Breast epithelium (tissue), 4 donors: ENCODE results near the gene THRSP. TPM values are rescaled to one million over a fixed set of nuclear protein-coding genes. Genes with fewer than 3 reads are reported as not detected.
A peak's percentile ranks its signal among the peaks of the same experiment; 100 is the strongest.

Experiments used
- DNase-seq, 2 donors: peaks; one replicate each; pipeline ENCODE4 v3.0.0-alpha.2; 2019; ENCODE audit warnings: low spot score in 2 of 2
- H3K27ac ChIP-seq, 2 donors: fragments of 200-600 bp; sonication (generic) in 1 of 2; one replicate each; pipeline ENCODE4 v1.5.1; 2016 to 2019; ENCODE audit warnings: mild to moderate bottlenecking in 1 of 2
- H3K27me3 ChIP-seq, 2 donors: fragments of 200-600 bp; sonication (generic) in 1 of 2; one replicate each; pipeline versions ENCODE4 v1.5.1 to v1.6.0; 2017 to 2019; ENCODE audit warnings: control low read depth in 1 of 2, mild to moderate bottlenecking in 1 of 2
- H3K36me3 ChIP-seq: fragments of 200-600 bp; one replicate; pipeline ENCODE4 v1.5.1; 2019
- H3K4me1 ChIP-seq, 2 donors: fragments of 200-600 bp; sonication (generic); one replicate each; pipeline ENCODE4 v1.5.1; 2016 to 2019; ENCODE audit warnings: control low read depth in 1 of 2
- H3K4me3 ChIP-seq, 3 donors: fragments of 200-600 bp; sonication (generic); 1 replicate in 2 of 3; 2 replicates in 1 of 3; pipeline ENCODE4 v1.5.1; 2016 to 2019; ENCODE audit warnings: mild to moderate bottlenecking in 3 of 3, moderate library complexity in 2 of 3
- H3K9me3 ChIP-seq, 2 donors: fragments of 200-600 bp; sonication (generic) in 1 of 2; one replicate each; pipeline ENCODE4 v1.5.1; 2016 to 2019; ENCODE audit warnings: control low read depth in 1 of 2
- POLR2A ChIP-seq: fragments of 450-650 bp; IDR thresholded peaks from one replicate; pipeline ENCODE4 v1.6.1; 2016; ENCODE audit warnings: antibody characterized with exemption, mild to moderate bottlenecking, moderate library complexity
- POLR2AphosphoS5 ChIP-seq, 3 donors: sonication (generic); formaldehyde crosslinking; IDR thresholded peaks; one replicate each; pipeline ENCODE4 v1.6.1; 2017; ENCODE audit warnings: antibody characterized with exemption in 3 of 3
- intact Hi-C: fragments of 100-400 bp; cut with DNase I; formaldehyde crosslinking; loops from one replicate; pipeline ENCODE4 v1.15.1; 2023; ENCODE audit warnings: low total_unique reads
- total RNA-seq, 3 donors: library from RNA; depleted of rRNA; stranded (reverse); fragments of >200 nt; gene quantifications; one replicate each; pipeline ENCODE4 v1.1.0, GENCODE V29; 2016
- TF ChIP-seq, protein P1 (sequence below), 3 donors: fragments of 450-650 bp; IDR thresholded peaks; one replicate each; pipeline ENCODE4 v1.5.1; 2016 to 2017; ENCODE audit warnings: antibody characterized with exemption in 3 of 3, mild to moderate bottlenecking in 3 of 3, moderate library complexity in 3 of 3

Gene THRSP
- total RNA-seq, 3 donors from 2014 or later = 1.6 to 74.9 (median 5.7) TPM

DNA sequence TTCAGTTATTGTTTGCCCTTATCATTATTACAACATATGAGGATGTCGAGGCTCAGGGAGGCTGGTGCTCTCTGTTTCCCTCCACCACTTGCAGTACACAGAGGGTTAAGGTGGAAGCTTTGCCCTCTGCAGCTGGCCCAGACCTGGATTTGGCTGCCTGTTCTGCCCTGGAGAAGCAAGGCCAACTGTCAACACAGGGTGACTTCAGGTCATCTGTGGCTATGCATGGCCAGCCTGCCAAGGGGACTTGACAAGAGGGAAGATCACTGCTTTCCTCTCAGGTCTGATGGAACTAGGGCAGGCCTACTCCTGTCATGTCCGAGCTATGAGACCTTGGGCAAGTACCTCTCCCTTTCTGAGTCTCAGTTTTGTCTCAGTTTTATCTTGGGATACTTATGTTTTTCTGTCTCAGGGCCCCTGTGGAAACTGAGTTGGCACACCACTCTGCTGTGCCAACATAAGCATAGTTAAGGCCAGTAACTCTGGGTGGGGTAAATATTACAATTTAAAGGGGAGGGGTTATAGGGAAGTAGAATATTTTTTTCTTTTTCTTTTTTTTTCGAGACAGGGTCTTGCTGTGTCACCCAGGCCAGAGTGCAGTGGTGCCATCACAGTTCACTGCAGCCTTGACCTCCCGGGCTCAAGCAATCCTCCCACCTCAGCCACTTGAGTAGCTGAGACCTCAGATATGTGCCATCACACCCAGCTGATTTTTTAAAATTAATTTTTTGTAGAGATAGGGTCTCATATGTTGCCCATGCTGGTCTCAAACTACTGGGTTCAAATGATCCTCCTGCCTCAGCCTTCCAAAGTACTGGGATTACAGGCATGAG, 2.4 kb upstream of the THRSP start:
- no peaks in the 10 kb centered on the region for H3K9me3 ChIP-seq
- H3K27me3 ChIP-seq = no peaks in the 10 kb centered on the region
- no peaks in the 10 kb centered on the region for H3K36me3 ChIP-seq
- peak; percentile 57 to 70 for DNase-seq
- H3K27ac ChIP-seq = peak overlapping the region; percentile 76
- intact Hi-C loops = no loop called here
- no peak overlapping the region for H3K4me3 ChIP-seq
- TF ChIP-seq, protein P1, sequence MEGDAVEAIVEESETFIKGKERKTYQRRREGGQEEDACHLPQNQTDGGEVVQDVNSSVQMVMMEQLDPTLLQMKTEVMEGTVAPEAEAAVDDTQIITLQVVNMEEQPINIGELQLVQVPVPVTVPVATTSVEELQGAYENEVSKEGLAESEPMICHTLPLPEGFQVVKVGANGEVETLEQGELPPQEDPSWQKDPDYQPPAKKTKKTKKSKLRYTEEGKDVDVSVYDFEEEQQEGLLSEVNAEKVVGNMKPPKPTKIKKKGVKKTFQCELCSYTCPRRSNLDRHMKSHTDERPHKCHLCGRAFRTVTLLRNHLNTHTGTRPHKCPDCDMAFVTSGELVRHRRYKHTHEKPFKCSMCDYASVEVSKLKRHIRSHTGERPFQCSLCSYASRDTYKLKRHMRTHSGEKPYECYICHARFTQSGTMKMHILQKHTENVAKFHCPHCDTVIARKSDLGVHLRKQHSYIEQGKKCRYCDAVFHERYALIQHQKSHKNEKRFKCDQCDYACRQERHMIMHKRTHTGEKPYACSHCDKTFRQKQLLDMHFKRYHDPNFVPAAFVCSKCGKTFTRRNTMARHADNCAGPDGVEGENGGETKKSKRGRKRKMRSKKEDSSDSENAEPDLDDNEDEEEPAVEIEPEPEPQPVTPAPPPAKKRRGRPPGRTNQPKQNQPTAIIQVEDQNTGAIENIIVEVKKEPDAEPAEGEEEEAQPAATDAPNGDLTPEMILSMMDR (IDR thresholded peaks at IDR 0.05) = no peak
- TF ChIP-seq POLR2A (no peak), POLR2AphosphoS5 (IDR thresholded peaks at IDR 0.05) (no peak)
- peaks cover 0 to 12% of the 10 kb centered on the region in 2 donors for H3K4me1 ChIP-seq

DNA sequence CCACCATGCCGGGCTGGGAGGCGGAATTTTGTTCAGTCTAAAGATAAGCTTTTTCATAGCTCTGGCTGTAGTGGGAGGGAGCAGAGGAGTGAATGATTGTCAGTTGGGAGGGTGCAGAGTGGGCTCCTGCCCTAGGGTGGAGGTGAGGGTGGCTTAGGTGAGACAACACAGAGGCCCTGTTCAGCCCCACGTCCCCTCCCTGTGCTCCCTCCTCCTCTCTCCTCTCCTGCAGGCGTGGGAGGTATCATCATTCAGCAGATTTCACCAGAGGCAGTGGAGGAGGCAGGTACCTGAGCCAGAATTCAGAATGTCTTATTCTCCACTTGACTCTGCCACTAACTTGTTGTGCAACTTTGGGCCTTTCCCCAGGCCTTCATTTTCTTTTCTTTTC, 1.7 kb upstream of the THRSP start:
- TF ChIP-seq, protein P1 (IDR thresholded peaks at IDR 0.05) = no peak
- TF ChIP-seq POLR2A = no peak
- TF ChIP-seq POLR2AphosphoS5 (IDR thresholded peaks at IDR 0.05) = no peak
- H3K27ac ChIP-seq = peak overlapping the region; percentile 76

DNA sequence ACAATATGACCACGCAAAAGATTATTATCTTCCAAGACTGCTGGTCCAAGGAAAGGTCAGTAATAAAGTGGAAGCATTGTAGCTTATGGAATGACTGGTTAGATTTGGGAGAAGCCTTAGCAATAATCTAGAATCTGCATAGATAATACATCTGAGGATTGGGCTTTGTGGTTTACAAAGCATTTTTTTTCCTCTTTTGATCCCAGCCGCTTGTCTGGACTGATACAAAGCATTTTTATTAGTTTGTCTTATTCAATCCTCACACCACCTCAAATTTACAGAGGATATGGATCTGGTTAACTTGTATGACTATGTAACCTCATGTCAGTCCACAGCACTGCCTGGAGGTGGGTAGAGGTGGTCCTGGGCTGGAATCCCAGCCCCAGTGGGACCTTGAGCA, 990 bp upstream of the THRSP start:
- H3K4me1 ChIP-seq = peaks cover 0 to 12% of the 10 kb centered on the region in 2 donors
- H3K27me3 ChIP-seq = no peaks in the 10 kb centered on the region
- no peak for TF ChIP-seq POLR2A
- TF ChIP-seq, protein P1 (IDR thresholded peaks at IDR 0.05) = no peak
- TF ChIP-seq POLR2AphosphoS5 (IDR thresholded peaks at IDR 0.05) = no peak
- H3K36me3 ChIP-seq = no peaks in the 10 kb centered on the region
- H3K4me3 ChIP-seq = no peak overlapping the region
- no peak for DNase-seq
- no peaks in the 10 kb centered on the region for H3K9me3 ChIP-seq
- intact Hi-C loops = no loop called here
- peak overlapping the region; percentile 43 to 76 for H3K27ac ChIP-seq

More for the DNA sequence above, 1.7 kb upstream of the THRSP start:
- DNase-seq = peak in 1 of 2 donors; percentile 57
- H3K36me3 ChIP-seq = no peaks in the 10 kb centered on the region
- intact Hi-C loops = no loop called here
- peaks cover 0 to 12% of the 10 kb centered on the region in 2 donors for H3K4me1 ChIP-seq
- no peaks in the 10 kb centered on the region for H3K27me3 ChIP-seq
- H3K4me3 ChIP-seq = no peak overlapping the region
- H3K9me3 ChIP-seq = no peaks in the 10 kb centered on the region

DNA sequence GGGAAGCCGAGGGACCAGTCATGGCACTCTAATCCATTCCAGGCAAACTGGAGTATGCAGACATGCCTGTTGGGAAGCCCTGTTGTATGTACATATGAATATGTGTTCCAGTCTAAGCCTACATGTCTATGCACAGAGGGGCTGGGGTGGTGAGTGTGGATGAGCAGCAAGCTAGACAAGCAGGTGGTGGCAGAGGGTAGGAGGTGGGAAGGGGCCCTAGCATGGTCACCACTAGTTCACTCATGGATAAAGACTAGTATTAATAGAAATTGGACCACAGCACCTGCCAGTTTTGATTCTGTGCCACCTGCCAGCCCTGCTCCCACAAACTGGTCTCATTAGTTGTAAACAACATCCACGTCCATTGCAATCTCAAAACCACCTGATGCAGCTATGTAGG, 1.5 kb downstream of the THRSP start:
- no peaks in the 10 kb centered on the region for H3K9me3 ChIP-seq
- H3K27me3 ChIP-seq = no peaks in the 10 kb centered on the region
- no peak overlapping the region for H3K4me3 ChIP-seq
- DNase-seq = no peak
- H3K27ac ChIP-seq = no peak overlapping the region
- TF ChIP-seq POLR2A (no peak), POLR2AphosphoS5 (IDR thresholded peaks at IDR 0.05) (no peak)
- TF ChIP-seq, protein P1 (IDR thresholded peaks at IDR 0.05) = no peak
- intact Hi-C loops = no loop called here
- H3K4me1 ChIP-seq = peaks cover 0 to 12% of the 10 kb centered on the region in 2 donors
- no peaks in the 10 kb centered on the region for H3K36me3 ChIP-seq

DNA sequence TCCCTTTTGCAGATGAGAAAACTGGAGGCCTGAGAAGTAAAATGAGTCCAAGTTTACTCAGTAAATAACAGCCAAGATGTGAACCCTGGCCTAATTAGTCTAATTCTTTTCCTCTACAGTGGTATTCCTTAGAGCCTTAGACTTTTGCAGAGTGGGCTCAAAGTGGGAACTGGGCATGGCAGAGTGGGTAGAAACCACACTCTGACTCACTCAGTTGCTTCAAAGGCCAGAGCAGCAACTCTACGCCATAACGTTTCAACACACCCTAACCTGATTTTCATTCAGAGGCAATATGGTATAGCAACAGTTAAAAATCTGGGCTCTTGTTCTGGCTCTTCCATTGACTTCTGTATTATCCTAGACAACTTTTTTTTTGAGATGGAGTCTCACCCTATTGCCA, 2.8 kb downstream of the THRSP start:
- H3K27ac ChIP-seq = no peak overlapping the region
- no peak for DNase-seq
- H3K9me3 ChIP-seq = no peaks in the 10 kb centered on the region
- H3K36me3 ChIP-seq = no peaks in the 10 kb centered on the region
- peaks cover 0 to 1% of the 10 kb centered on the region in 2 donors for H3K4me1 ChIP-seq
- intact Hi-C loops = no loop called here
- H3K4me3 ChIP-seq = no peak overlapping the region
- TF ChIP-seq, protein P1 (IDR thresholded peaks at IDR 0.05) = no peak
- TF ChIP-seq POLR2AphosphoS5 (IDR thresholded peaks at IDR 0.05) = no peak
- TF ChIP-seq POLR2A = no peak
- no peaks in the 10 kb centered on the region for H3K27me3 ChIP-seq
